Osteocyte (in vitro differentiated cells): ENCODE measurements around the gene WNT7B. TPM values are rescaled to one million over a fixed set of nuclear protein-coding genes. Genes with fewer than 3 reads are reported as not detected.

Source experiments
- DNase-seq: peaks from one replicate; pipeline ENCODE4 v3.0.0; 2021; ENCODE audit warnings: mixed read lengths; ENCODE audit not compliant: unreplicated experiment; ENCODE audit errors: extremely low spot score
- H3K27ac Mint-ChIP-seq: one replicate; pipeline ENCODE4 v1.8.0; 2021; ENCODE audit warnings: mild to moderate bottlenecking, mixed read lengths; ENCODE audit not compliant: unreplicated experiment
- H3K27me3 Mint-ChIP-seq: one replicate; pipeline ENCODE4 v1.8.0; 2021; ENCODE audit warnings: mixed read lengths; ENCODE audit not compliant: unreplicated experiment
- H3K36me3 Mint-ChIP-seq: one replicate; pipeline ENCODE4 v1.8.0; 2021; ENCODE audit warnings: mixed read lengths; ENCODE audit not compliant: unreplicated experiment
- H3K4me1 Mint-ChIP-seq: one replicate; pipeline ENCODE4 v1.8.0; 2021; ENCODE audit warnings: mixed read lengths; ENCODE audit not compliant: unreplicated experiment
- H3K4me3 Mint-ChIP-seq: one replicate; pipeline ENCODE4 v1.8.0; 2021; ENCODE audit warnings: mild to moderate bottlenecking, moderate library complexity, mixed read lengths; ENCODE audit not compliant: unreplicated experiment
- H3K9me3 Mint-ChIP-seq: one replicate; pipeline ENCODE4 v1.8.0; 2021; ENCODE audit warnings: mixed read lengths; ENCODE audit not compliant: unreplicated experiment
- total RNA-seq: library from RNA; stranded (reverse); gene quantifications from 2 replicates; pipeline ENCODE4 v1.2.1, GENCODE V29; 2021
- TF ChIP-seq, protein P1 (sequence below): fragments of 200-600 bp; sonication (generic); IDR thresholded peaks from 2 replicates; pipeline ENCODE4 v1.5.0; 2021; ENCODE audit warnings: antibody characterized with exemption, mild to moderate bottlenecking, moderate library complexity

WNT7B gene
- total RNA-seq, 1 donor from 2014 or later = 2.3 TPM

DNA sequence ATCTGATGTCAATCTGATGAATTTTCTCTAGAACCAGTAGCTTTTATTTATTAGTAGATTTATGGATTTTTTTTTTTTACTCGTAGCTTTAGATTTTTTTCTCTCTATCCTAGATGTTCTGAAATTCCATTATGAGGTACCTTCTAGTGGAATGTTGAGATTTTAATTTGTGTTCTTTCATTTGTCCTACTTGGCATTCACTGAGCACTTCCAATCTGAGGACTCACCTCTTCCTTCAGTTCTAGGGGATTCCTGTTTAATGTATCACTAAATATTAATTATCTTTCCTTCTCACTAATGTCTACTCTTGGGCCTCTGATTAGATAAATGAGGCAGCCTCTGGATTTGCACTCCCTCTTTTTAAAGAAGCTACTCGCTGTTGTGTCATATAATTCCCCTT, 40.2 kb upstream of the WNT7B start:
- peaks cover 4% of the 10 kb centered on the region for H3K9me3 Mint-ChIP-seq
- no peak overlapping the region for H3K4me3 Mint-ChIP-seq
- TF ChIP-seq, protein P1, sequence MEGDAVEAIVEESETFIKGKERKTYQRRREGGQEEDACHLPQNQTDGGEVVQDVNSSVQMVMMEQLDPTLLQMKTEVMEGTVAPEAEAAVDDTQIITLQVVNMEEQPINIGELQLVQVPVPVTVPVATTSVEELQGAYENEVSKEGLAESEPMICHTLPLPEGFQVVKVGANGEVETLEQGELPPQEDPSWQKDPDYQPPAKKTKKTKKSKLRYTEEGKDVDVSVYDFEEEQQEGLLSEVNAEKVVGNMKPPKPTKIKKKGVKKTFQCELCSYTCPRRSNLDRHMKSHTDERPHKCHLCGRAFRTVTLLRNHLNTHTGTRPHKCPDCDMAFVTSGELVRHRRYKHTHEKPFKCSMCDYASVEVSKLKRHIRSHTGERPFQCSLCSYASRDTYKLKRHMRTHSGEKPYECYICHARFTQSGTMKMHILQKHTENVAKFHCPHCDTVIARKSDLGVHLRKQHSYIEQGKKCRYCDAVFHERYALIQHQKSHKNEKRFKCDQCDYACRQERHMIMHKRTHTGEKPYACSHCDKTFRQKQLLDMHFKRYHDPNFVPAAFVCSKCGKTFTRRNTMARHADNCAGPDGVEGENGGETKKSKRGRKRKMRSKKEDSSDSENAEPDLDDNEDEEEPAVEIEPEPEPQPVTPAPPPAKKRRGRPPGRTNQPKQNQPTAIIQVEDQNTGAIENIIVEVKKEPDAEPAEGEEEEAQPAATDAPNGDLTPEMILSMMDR = no peak
- peaks cover 67% of the 10 kb centered on the region for H3K4me1 Mint-ChIP-seq
- H3K27me3 Mint-ChIP-seq = no peaks in the 10 kb centered on the region
- H3K27ac Mint-ChIP-seq = peak overlapping the region; percentile 46
- H3K36me3 Mint-ChIP-seq = peaks cover 3% of the 10 kb centered on the region
- no peak for DNase-seq

DNA sequence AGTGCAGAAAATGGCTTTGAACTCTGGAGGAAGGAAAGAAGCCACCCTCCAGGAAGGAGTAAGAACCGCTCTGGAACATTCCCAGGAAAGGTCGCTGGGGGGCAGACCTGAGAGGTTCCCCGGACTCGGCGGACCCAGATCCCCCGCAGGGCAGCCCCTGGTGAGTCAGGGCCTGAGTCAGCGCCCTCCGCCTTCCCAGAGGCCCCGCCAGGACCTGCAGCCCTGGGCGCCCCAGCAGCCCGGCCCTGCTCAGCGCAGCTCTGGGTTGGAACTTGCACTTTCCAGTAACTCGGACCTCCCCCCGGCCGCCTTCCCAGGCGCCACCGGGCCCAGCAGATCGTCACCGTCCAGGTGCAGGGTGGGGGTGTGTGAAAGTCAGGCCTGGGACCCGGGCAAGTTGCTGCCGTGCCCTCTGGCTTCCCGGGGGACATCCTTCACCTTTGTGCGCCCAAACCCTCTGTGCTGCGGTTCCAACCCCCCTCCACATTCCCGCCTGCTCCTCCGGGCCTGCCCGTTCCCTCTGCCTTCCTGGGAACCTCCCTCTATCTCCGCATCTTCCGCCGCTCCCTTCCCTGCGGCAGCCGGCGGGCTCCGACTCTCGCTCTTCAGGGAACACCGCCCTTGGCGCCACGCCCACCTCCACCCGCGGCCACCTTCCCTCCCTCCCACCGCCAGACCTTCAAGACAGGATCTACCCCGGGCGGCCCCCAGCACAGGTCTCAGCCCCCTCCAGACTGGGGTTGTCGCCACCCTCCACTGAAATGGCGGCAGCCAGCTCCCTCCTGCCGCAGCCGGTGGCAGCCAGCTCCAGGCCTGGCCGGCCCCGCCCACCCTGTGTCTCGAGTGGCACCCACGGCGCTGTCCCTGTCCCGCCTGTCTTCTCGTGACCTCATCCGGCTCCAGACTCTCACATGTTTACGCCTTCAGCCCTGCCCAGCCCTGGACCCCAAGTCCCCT, 36.8 kb upstream of the WNT7B start:
- peaks cover 6% of the 10 kb centered on the region for H3K9me3 Mint-ChIP-seq
- H3K4me1 Mint-ChIP-seq = peaks cover 62% of the 10 kb centered on the region
- H3K4me3 Mint-ChIP-seq = peak overlapping the region; percentile 68
- H3K27me3 Mint-ChIP-seq = no peaks in the 10 kb centered on the region
- peak overlapping the region; percentile 94 for H3K27ac Mint-ChIP-seq
- peak; percentile 98 for DNase-seq
- peaks cover 2% of the 10 kb centered on the region for H3K36me3 Mint-ChIP-seq
- TF ChIP-seq, protein P1 = peak; percentile 73

DNA sequence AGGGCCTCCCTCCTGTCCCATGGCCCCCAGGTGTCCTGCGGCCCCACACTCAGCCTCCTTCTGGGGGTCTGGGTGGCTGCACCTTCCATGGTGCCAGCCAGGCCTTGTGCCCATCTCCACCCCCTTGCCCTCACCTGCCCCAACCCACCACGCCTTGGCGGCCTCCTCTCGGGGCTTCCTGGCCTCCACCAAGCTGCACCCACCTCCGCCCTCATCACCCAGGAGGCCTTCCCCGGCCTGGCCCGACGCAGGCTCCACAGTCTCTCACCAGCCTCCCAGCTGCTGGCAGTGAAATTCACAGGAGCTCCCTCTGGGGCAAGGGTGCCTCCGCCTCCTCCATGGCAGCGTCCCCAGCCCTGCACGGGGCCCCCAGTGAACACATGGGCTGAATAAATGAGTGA, 35.9 kb upstream of the WNT7B start:
- no peaks in the 10 kb centered on the region for H3K27me3 Mint-ChIP-seq
- peaks cover 62% of the 10 kb centered on the region for H3K4me1 Mint-ChIP-seq
- H3K9me3 Mint-ChIP-seq = peaks cover 3% of the 10 kb centered on the region
- no peak for DNase-seq
- TF ChIP-seq, protein P1 = no peak
- no peaks in the 10 kb centered on the region for H3K36me3 Mint-ChIP-seq
- H3K4me3 Mint-ChIP-seq = no peak overlapping the region
- peak overlapping the region; percentile 94 for H3K27ac Mint-ChIP-seq

DNA sequence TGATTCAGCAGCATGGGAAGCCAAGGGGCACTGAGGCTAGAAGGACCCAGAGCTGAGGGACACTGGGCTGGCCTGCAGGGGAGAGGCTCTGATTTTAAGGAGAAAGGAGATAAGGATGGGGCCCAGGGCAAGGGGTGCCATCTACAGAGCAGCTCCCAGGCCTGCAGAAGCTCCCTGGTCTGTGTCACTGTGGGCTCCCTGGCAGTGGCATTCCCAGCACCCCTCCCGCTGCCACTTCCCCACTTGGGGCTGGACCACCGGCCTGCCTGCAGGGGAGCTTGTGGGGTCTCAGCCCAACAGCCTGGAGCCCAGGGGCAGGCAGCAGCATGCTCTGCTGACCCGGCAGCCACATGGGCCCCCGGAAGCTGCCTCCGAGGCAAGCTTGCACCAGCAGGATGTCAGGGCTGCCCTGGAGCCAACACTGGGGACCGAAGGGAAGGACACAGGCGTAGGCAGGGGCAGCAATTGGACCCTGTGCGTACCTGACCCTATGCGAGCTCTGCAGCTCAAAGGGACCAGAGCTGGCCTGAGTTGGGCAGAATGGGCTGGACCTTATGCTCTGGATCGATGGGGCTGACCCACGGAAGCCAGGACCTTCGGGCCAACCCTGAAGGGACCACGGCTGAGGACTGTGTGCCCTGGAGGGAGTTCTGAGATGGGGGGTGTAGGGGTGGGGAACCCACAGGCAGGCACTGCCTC, 35.4 kb upstream of the WNT7B start:
- DNase-seq = no peak
- H3K36me3 Mint-ChIP-seq = no peaks in the 10 kb centered on the region
- H3K4me1 Mint-ChIP-seq = peaks cover 64% of the 10 kb centered on the region
- H3K27ac Mint-ChIP-seq = peak overlapping the region; percentile 94
- H3K4me3 Mint-ChIP-seq = no peak overlapping the region
- H3K27me3 Mint-ChIP-seq = no peaks in the 10 kb centered on the region
- TF ChIP-seq, protein P1 = no peak
- H3K9me3 Mint-ChIP-seq = peaks cover 3% of the 10 kb centered on the region
